ENCODE results near the gene GNPTG.

GNPTG gene

DNA sequence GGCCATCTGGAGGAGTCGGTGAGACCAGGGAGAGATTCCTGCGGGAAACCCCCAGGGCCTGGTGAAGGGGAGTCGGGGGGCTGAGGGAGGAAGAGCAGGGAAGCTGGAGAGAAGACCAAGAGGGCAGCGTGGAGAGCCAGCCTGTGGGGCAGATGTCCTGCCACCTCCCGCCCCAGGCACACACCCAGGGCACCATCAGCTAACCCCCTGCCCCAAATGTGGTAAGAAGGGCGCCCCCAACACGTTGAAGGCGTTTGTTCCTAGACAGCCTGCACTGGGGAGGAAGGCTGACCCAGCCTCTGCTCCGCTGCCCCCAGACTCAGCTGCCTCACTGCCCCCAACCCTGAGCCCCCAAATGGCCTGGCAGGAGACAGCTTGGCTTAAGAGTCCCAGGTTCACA is 17.0 kb upstream of the GNPTG start:
- peaks cover 11% of the 10 kb centered on the region for H3K4me1 ChIP-seq (ENCODE audit: control insufficient read depth, insufficient read depth, low read length, unreplicated experiment)
- H3K27me3 ChIP-seq (ENCODE audit: insufficient read depth, low read length): peaks cover 64% of the 10 kb centered on the region
- no peak overlapping the region for H2AFZ ChIP-seq (ENCODE audit: low read length, unreplicated experiment)
- no peaks in the 10 kb centered on the region for H3K79me2 ChIP-seq (ENCODE audit: control insufficient read depth, insufficient read depth, low read length, unreplicated experiment)
- no peak overlapping the region for H3K27ac ChIP-seq (ENCODE audit: low read depth, low read length)
- no peaks in the 10 kb centered on the region for H3K36me3 ChIP-seq (ENCODE audit: insufficient read depth, low read length)
- H3K4me3 ChIP-seq (ENCODE audit: low read depth, low read length): no peak overlapping the region

DNA sequence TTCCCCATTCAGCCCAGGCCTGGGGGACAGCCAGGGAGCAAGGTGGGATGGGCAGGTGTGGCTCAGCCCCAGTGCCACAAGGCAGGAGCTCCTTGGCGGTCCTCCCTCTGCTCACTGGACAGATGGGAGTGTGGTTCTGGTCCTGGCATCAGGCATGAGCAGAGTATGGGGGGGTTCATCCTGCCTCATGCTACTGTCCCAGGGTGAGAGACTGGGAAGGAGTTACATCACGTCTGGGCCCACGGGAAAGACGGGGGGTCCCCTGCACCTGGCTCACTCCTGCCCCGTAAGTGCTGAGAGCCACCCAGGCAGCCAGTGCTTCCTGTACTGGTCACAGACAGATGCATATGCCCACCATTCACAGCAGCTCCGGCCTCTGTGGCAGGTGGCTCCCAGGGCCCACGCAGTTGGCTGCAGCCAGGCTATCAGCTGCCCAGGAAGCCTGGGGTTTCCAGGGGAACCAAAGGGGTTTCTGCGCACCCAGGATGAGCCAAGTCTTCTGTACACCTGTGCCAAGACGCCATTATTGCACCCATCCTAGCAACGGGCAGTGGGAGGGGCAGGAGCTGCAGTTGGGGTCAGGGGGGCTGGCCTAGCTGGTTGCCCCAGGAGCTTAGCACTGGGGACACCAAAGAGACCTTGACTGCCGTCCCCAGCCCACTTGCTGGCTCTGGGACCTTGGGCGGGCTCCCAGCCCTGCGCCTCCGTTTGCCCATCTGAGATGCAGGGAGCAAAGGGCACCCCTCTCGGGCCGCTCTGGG is 16.3 kb upstream of the GNPTG start:
- Histone ChIP-seq H3K4me1 (ENCODE audit: control insufficient read depth, insufficient read depth, low read length, unreplicated experiment) (peaks cover 11% of the 10 kb centered on the region), H3K36me3 (ENCODE audit: insufficient read depth, low read length) (no peaks in the 10 kb centered on the region), H3K27me3 (ENCODE audit: insufficient read depth, low read length) (peaks cover 64% of the 10 kb centered on the region), H3K4me3 (ENCODE audit: low read depth, low read length) (no peak overlapping the region), H2AFZ (ENCODE audit: low read length, unreplicated experiment) (no peak overlapping the region), H3K27ac (ENCODE audit: low read depth, low read length) (no peak overlapping the region), H3K79me2 (ENCODE audit: control insufficient read depth, insufficient read depth, low read length, unreplicated experiment) (no peaks in the 10 kb centered on the region)

DNA sequence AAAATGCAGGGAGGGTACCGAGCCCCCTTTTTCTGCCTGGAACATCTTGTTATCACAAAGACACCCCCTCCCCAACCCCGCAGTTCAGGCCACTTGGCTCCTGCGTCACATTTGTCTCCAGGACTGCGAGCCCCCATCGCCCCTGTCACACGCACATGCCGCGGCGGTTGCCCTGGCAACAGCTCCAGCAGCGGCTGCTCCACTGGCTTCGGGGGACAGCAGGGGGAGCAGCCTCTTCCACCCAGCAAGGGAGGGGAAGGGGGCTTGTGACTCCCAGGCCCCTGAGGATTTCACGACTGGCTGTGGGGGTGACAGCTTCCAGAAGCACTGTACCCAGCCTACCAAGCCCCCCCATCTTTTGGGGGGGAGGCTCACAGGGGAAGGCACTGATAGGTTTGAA is 15.7 kb upstream of the GNPTG start:
- peaks cover 11% of the 10 kb centered on the region for H3K4me1 ChIP-seq (ENCODE audit: control insufficient read depth, insufficient read depth, low read length, unreplicated experiment)

GRCh38 chr16:1336619-1337018 is 15.1 kb upstream of the GNPTG start:
- no peak overlapping the region for H3K4me3 ChIP-seq (ENCODE audit: low read depth, low read length)
- peaks cover 7% of the 10 kb centered on the region for H3K4me1 ChIP-seq (ENCODE audit: control insufficient read depth, insufficient read depth, low read length, unreplicated experiment)
- no peaks in the 10 kb centered on the region for H3K79me2 ChIP-seq (ENCODE audit: control insufficient read depth, insufficient read depth, low read length, unreplicated experiment)
- no peak overlapping the region for H2AFZ ChIP-seq (ENCODE audit: low read length, unreplicated experiment)
- H3K27ac ChIP-seq (ENCODE audit: low read depth, low read length): no peak overlapping the region
- H3K36me3 ChIP-seq (ENCODE audit: insufficient read depth, low read length): no peaks in the 10 kb centered on the region
- peaks cover 52% of the 10 kb centered on the region for H3K27me3 ChIP-seq (ENCODE audit: insufficient read depth, low read length)

More for the DNA sequence above, 15.7 kb upstream of the GNPTG start:
- Histone ChIP-seq H3K4me3 (ENCODE audit: low read depth, low read length) (no peak overlapping the region), H3K27ac (ENCODE audit: low read depth, low read length) (no peak overlapping the region), H3K27me3 (ENCODE audit: insufficient read depth, low read length) (peaks cover 59% of the 10 kb centered on the region), H2AFZ (ENCODE audit: low read length, unreplicated experiment) (no peak overlapping the region), H3K36me3 (ENCODE audit: insufficient read depth, low read length) (no peaks in the 10 kb centered on the region), H3K79me2 (ENCODE audit: control insufficient read depth, insufficient read depth, low read length, unreplicated experiment) (no peaks in the 10 kb centered on the region)

DNA sequence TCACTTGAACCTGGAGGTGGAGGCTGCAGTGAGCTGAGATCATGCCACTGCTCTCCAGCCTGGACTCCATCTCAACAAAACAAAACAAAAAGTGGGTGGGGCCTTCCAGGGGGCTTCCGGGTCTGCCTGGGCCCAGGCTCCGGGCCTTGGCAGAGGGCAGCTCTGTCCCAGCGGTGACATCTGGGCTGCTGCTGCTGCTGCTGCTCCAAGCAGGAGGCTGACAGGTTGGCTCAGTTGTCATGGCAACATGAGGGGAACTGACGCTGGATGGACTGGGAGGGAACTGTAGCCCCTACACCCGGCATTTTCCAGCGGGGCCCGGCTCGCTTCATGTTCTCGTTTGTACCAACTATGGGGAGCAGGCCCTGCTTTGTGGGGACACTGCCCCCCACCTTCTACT is 14.2 kb upstream of the GNPTG start:
- Histone ChIP-seq H2AFZ (ENCODE audit: low read length, unreplicated experiment) (no peak overlapping the region), H3K27ac (ENCODE audit: low read depth, low read length) (no peak overlapping the region), H3K4me3 (ENCODE audit: low read depth, low read length) (no peak overlapping the region), H3K27me3 (ENCODE audit: insufficient read depth, low read length) (peaks cover 45% of the 10 kb centered on the region), H3K36me3 (ENCODE audit: insufficient read depth, low read length) (no peaks in the 10 kb centered on the region), H3K79me2 (ENCODE audit: control insufficient read depth, insufficient read depth, low read length, unreplicated experiment) (no peaks in the 10 kb centered on the region), H3K4me1 (ENCODE audit: control insufficient read depth, insufficient read depth, low read length, unreplicated experiment) (no peaks in the 10 kb centered on the region)

DNA sequence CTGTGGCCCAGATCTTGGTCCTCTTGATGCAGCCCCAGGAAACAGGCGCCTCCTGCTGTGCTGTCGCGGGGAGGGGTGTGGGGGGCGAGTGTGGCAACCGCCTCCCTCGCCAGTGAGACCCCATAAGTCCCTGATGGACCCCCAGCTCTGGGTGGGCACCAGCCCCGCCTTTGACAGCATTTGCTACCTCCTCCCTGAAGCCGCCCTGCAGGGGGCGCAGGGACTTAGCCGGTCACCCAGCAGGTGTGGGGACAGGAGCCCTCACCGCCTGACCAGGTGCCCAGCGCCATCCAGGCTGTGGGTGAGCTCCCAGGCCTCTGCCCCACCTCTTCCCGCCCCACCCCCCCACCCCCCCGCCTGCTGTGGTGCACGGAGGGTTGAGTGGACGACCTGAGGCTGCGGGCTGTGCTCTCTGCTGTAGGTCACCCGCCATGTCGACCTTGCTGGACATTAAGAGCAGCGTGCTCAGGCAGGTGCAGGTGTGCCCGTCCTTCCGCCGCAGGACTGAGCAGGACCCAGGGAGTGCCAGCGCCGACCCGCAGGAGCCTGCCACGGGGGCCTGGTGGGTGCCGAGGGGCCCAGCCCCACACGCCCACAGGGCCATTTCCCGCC is 13.5 kb upstream of the GNPTG start:
- no peaks in the 10 kb centered on the region for H3K36me3 ChIP-seq (ENCODE audit: insufficient read depth, low read length)

GRCh38 chr16:1338855-1339675 is 12.7 kb upstream of the GNPTG start:
- Histone ChIP-seq H3K79me2 (ENCODE audit: control insufficient read depth, insufficient read depth, low read length, unreplicated experiment) (no peaks in the 10 kb centered on the region), H2AFZ (ENCODE audit: low read length, unreplicated experiment) (no peak overlapping the region), H3K36me3 (ENCODE audit: insufficient read depth, low read length) (no peaks in the 10 kb centered on the region), H3K27me3 (ENCODE audit: insufficient read depth, low read length) (peaks cover 30% of the 10 kb centered on the region), H3K4me3 (ENCODE audit: low read depth, low read length) (no peak overlapping the region), H3K4me1 (ENCODE audit: control insufficient read depth, insufficient read depth, low read length, unreplicated experiment) (no peaks in the 10 kb centered on the region), H3K27ac (ENCODE audit: low read depth, low read length) (no peak overlapping the region)

More for the DNA sequence above, 13.5 kb upstream of the GNPTG start:
- H3K79me2 ChIP-seq (ENCODE audit: control insufficient read depth, insufficient read depth, low read length, unreplicated experiment): no peaks in the 10 kb centered on the region
- no peak overlapping the region for H3K4me3 ChIP-seq (ENCODE audit: low read depth, low read length)
- no peak overlapping the region for H3K27ac ChIP-seq (ENCODE audit: low read depth, low read length)
- H3K4me1 ChIP-seq (ENCODE audit: control insufficient read depth, insufficient read depth, low read length, unreplicated experiment): no peaks in the 10 kb centered on the region
- no peak overlapping the region for H2AFZ ChIP-seq (ENCODE audit: low read length, unreplicated experiment)
- peaks cover 38% of the 10 kb centered on the region for H3K27me3 ChIP-seq (ENCODE audit: insufficient read depth, low read length)

GRCh38 chr16:1340730-1341494 is 10.8 kb upstream of the GNPTG start:
- Histone ChIP-seq H3K36me3 (ENCODE audit: insufficient read depth, low read length) (no peaks in the 10 kb centered on the region), H3K4me3 (ENCODE audit: low read depth, low read length) (no peak overlapping the region), H3K27ac (ENCODE audit: low read depth, low read length) (no peak overlapping the region), H3K79me2 (ENCODE audit: control insufficient read depth, insufficient read depth, low read length, unreplicated experiment) (no peaks in the 10 kb centered on the region), H3K27me3 (ENCODE audit: insufficient read depth, low read length) (peaks cover 12% of the 10 kb centered on the region), H2AFZ (ENCODE audit: low read length, unreplicated experiment) (no peak overlapping the region), H3K4me1 (ENCODE audit: control insufficient read depth, insufficient read depth, low read length, unreplicated experiment) (no peaks in the 10 kb centered on the region)

GRCh38 chr16:1341495-1342420 is 10.0 kb upstream of the GNPTG start:
- no peak overlapping the region for H2AFZ ChIP-seq (ENCODE audit: low read length, unreplicated experiment)
- H3K27ac ChIP-seq (ENCODE audit: low read depth, low read length): no peak overlapping the region
- peaks cover 3% of the 10 kb centered on the region for H3K27me3 ChIP-seq (ENCODE audit: insufficient read depth, low read length)
- no peaks in the 10 kb centered on the region for H3K36me3 ChIP-seq (ENCODE audit: insufficient read depth, low read length)
- no peaks in the 10 kb centered on the region for H3K79me2 ChIP-seq (ENCODE audit: control insufficient read depth, insufficient read depth, low read length, unreplicated experiment)
- H3K4me1 ChIP-seq (ENCODE audit: control insufficient read depth, insufficient read depth, low read length, unreplicated experiment): no peaks in the 10 kb centered on the region
- no peak overlapping the region for H3K4me3 ChIP-seq (ENCODE audit: low read depth, low read length)
